HG03565 (cell line): ENCODE data around the gene SSX2IP.

ENCODE experiments used
- ATAC-seq: cut with Tn5 transposase; IDR thresholded peaks from one replicate; pipeline ENCODE4 v1.9.1; 2021; ENCODE audit warnings: mild to moderate bottlenecking, moderate library complexity; ENCODE audit not compliant: unreplicated experiment

SSX2IP gene

DNA sequence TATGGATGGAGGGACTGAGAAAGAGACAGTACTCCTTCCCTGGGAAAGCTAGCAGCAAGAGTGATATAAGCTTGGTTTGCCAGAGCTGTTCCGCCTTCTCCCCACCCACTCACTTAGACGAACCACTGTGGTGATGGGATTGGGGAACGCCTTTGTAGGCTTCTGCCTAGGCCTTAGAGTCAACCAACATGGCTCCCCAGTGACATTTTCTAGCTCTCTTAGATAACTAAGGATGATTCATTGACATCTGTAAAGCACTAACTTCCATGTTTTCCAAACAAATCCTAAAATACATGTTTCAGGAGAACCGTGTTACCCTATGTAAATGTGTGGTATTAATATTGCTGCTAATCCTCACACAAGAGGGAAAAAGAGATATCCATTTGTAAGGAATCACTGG lies 21.6 kb upstream of the SSX2IP start:
- ATAC-seq = no peak

DNA sequence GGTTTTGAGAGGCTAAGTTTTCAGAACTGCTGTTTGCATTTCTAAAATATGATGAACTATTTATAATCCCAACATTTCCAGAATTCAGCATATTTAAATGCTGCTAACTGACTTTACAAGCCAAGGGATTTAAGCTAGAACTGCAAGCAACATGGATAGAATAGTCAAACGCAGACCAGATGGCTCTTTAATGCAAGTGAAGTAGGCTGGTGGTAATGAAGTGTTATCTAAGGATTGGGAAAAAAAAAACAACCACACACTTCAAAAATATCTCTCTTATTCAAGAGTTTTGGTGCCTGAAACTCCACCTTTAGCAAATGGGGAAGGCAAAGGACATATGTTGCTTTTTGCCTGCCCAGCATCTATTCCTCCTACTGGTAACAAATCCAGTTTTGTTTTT lies 20.9 kb upstream of the SSX2IP start:
- no peak for ATAC-seq

DNA sequence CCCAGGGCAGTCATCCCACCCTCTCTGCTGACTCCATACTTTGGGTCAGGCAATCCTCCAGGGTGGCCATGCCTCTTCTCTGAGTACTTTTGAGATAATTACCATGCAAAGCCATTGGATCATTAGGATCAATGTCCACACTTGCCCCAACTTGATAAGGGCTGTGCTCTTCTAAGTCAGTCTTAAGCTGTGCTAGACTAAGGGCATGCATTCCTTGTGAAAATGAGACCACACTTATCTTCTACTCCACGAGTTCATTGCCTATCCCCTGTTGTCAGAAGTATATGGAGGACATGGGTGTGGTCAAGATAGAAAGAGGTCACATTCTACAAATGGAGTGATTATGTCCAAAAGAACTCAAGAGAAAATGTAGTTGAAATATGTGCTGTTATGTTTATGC lies 18.9 kb upstream of the SSX2IP start:
- ATAC-seq = no peak

DNA sequence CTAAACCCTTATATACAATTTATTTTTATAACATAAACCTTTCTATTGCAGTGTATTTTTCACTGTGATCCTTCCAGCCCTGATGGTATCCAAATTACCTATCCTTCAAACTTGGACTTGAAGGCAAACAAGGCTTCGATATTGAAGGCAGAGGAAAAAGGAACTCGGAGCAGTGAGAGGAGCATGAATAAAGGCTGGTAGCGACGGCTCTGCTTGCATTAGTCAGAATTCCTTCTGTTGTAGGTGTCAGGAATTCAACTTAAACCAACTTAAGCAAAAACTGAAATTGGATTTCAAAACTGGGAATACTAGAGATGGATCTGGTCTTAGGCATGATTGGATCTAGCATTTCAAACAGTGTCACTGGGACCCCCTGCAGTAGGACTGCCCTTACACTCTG lies 17.8 kb upstream of the SSX2IP start:
- no peak for ATAC-seq

DNA sequence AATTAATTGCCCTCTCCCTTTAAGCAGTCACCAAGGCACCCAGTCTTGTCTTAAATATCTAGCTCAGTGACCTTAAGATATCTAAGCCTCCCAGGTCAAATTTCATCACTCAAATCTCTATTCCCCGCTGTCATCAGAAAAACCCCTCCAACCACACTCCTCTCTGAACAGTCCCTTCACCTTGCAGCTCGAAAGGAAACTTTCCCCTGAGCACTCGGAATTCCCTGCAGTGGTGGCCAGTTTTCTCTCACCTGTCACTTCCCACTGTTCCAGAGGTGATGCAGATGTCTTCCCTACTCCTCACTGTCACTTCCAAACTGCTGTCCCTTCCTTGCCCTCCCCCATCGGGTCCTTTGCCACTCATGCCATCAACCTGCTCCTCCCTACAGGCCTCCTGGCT lies 15.3 kb upstream of the SSX2IP start:
- no peak for ATAC-seq

DNA sequence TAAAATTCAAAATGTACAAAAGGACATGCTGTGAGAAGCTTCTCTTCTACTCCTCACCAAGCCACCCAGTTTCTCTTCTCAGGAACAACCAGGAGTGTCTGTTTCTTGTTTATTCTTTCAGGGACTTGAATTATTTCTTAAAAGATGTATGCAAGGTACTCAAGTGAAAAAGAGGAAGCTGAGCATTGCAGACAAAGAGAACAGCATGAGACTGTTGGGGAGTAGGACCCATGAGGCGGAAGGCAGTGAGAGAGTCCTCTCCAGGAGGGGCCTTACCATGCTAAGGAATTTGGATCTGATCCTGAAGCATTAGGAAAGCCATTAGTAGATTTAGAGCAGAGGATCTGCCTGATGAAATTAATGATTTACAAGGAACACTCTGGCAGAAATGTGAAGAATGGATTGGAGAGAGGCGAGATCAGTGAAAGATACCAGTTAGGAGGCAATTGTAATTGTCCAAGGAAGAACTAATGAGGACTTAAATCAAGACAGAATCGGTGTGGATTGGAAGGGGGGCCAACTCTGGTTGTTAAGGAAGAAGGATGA lies 14.7 kb upstream of the SSX2IP start:
- no peak for ATAC-seq

DNA sequence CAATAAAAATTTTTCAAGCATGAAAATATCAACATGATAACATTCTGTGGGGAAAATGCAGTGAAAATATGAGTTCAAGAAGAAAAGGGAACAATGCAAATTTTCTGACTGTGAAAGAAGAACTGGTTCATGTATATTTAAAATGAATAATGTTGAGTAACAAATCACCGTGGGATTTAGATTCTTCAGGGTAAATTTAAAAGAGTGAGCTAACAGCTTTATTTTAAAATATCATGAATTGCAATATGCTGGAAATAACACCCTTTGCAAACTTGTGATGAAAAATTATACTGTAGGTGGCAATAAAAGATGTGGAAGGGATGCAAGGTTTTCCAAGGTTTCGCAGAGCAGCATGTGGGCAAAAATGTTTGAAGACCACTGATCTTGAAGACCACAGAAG lies 13.2 kb upstream of the SSX2IP start:
- no peak for ATAC-seq

DNA sequence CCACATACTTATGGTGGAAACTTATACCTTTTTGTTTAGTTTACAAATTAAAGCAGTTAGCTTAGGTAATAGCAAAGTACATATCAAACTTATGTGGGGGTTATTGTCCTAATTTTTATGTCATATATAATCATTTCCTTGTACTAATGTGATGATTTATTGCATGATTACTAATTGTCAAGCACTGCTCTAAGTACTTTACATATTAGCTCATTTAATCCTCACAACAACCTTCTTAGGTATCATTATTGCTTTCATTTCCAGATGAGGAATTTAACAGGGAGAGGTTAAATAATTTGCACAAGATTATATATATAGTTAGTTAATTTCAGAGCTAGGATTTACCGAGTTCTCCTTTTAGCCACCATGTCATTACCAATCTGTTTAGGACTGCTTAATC lies 11.9 kb upstream of the SSX2IP start:
- no peak for ATAC-seq

DNA sequence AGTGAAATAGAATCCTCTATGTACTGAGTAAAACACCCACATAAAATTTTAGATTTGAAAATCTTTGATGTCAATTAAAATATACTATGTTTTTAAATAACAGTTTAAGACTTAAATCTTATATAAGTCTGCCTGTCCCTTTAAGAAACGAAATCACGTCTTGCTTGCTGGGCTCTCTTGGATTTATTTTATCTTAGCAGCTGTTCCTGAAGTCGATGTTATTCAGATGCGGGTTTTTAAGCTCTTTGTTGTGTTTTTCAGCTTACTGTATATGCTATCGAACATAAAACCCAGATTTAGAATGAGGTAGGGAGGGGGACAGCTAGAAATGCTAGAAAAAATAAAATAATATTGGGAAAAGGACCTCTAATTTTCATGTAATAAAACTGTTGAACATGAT lies 11.1 kb upstream of the SSX2IP start:
- ATAC-seq = no peak

DNA sequence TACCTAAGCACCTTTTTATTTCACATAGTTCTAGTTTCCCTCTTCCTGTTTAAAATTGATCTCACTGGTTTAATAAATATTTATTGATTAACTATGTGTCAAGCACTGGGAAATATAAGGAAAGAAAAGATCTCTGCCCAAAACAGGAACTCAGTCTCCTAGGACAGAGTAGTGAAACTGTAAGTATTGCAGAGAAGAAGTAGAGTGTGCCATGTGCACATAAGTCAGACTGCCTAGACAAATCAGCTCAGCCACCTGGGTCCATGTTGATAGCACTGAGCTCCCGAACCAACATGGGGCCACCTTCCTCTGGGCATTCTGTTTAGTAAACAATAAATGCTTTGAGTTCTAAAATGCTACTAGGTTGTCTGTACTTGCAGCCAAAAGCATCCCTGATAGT lies 9.8 kb upstream of the SSX2IP start:
- peak; percentile 71 for ATAC-seq

DNA sequence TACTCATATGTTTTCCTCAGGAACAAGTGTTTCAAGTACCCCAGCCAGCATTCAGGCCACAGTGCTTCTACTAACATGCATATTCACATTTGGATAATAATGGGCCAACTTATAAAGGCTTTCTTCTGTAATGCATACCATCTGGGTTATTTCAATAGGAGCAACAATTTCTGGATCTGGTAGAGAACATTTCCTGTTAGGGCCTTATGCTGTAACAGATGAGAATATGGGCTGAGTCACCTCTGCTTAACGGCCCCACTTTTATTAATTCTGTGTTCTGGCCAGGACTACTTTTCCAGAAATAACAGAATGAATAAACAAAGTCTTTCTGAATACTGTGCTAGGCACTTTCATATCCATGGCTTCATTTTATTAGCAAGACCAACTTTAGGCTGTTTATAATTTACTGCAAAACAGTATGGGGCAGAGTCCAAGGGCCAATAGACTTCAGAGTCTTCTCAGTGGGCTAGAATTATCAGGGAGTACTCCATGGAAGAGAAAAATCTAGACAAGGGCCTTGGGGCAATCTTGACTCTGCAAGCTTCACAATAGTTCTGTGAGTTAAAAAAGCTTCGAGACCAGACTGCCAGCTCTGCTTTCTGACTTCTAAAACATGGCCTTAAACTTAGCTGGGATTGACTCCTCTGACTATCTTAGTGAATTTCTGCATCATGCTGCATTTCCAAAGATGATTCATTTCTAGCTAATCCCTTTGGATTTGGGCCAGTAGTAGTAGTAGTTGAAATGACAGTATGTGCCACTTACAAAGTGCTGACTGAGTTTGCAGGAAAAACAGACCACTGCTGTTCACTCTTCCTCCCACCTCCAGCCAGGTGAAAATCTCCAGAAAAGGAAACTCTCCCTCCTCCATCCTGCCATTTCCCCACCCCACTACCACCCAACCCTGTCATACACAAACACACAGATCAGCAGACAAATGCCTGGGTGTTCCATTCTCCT lies 8.2 kb upstream of the SSX2IP start:
- ATAC-seq = no peak

DNA sequence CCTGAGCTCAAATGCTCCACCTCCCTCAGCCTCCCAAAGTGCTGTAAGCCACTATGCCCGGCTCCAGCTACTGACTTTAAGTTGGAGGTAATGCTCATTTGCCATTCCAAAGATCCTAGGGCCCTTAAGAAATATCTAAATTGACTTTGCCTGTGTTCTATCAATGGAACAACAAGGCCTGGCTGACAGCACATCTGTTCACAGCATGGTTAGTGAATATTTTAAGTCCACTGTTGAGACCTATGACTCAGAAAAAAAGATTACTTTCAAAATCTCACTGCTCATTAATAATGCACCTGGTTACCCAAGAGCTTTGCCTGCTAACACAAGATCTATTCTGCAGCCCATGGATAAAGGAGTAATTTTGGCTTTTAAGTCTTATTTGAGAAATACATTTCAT lies 3.5 kb upstream of the SSX2IP start:
- no peak for ATAC-seq

DNA sequence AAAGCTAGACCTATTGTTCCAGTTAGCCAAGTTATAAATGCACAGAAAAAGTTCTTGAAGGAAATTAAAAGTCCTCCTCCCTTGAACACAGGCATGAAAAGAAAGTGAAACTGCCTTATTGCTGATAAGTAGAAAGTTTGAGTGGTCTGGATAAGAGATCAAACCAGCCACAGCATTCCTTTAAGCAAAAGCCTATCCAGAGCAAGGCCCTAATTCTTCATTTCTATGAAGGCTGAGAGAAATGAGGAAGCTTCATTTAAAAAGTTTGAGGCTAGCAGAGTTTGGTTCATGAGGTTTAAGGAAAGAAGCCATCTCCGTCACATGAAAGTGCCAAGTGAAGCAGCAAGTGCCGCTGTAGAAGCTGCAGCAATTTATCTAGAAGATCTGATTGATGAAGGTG lies 2.7 kb upstream of the SSX2IP start:
- no peak for ATAC-seq

DNA sequence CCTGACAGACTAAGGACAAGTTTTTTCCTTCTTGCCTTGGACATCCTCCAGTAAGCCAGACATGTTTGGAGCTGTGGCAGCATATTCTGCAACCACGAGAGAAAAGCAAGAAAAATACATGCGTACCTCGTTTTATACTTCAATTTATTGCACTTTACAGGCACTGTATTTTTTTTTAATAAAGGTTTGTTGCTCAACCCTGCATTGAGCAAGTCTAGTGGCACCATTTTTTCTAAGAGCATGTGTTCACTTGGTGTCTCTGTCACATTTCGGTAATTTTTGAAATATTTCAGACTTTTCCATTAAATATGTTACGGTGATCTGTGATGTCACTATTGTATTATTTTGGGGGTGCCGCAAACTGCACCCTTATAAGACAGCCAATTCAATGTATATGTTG lies 2.1 kb upstream of the SSX2IP start:
- ATAC-seq = no peak

DNA sequence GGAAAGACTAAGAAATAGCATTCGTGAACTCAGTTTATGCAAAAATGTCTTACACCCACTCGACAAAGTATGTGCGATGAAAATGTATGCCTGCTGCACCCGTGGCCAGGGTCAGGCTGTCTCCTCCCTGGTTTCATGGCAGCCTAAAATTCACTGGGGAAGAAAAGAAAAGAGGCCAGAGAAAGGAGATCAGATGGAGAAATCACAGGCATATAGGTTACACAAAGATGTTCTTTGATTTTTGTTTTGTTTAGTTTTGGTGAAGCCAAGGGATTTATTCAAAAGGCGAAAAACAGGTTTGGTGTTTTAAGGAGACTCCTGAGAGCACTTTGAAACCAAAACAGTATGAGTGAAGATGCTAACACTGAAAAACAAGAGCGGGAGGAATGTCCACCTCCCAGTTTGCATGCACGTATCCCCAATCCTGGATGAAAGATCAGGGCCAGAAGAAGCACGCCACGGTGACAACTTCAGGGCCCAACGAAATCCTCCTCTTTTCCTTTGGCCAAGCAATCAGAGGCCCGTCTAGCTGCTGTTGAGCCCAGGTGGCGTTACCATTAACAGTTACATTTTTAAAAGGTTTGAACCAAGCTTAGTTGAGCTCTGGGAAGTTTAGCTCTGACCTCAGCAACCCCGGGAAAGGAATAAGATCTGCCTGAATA lies 992 bp upstream of the SSX2IP start:
- ATAC-seq = no peak

DNA sequence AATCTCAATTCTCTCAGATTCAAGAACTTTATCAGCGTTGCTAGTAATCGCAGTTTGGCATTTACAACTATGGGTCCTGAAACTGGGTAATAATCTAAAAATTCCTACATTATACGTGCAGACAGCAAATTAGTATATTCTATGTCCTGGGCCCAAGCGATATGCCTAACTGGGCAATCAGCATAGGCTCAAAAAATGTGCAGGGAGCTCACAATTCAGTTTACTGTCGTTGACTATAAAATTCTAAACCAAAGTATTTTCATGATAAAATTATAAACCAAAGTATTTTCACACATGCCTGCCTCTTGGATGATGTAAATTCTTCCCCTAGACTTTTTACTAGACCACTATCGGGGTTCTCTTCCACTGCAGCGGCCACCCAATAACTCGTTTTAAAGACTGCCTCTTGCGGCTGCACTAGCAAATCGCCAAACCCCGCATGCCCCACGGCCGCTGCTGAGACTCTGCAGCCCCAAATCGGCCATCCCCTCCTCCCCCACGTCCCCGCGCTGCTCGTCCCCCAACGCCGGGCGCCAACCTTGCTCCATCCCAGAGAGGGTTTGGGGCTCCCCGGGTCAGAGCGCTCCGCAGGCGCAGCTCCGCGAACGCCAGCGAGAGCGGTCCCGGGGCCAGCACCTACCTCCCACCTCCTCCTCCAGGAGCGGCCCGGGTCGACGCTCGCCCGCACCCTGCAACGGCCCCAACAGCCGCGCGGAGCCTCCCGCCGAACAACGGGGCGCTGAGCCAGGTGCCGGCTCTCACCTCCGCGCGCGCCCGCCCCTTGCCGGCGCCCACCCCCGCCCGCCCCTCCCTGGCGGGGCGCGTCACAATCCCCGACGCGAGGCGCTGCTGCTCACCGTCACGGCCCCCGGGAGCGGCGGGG lies 506 bp downstream of the SSX2IP start:
- ATAC-seq = peak; percentile 8

DNA sequence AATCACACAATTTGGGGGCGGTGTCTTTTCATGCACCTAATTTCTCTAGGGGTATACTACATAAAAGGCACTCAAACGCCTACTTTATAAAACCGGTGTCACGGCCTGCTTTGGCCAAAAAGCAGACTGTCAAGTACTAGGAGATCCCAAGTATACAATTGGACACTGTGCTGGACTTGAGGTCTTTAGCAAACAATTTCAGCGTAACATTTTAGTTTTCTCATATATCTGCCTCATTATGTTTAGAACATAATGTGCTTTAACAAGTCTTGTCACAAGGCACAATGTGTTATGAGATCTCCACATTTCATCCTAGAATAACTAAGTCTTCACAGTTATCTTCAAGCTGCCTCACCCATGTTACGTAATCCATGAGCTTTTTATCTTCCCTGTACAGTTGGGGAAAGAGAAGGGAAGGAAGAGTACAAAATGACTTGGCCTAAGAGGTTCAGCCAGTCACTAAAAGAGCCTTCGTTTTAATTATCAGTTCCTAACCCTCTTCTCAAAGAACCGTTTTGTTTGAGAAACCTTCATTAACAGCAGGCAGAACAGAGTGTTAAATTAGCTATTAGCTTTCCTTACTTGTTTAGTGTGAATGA lies 1.7 kb downstream of the SSX2IP start:
- ATAC-seq = no peak

DNA sequence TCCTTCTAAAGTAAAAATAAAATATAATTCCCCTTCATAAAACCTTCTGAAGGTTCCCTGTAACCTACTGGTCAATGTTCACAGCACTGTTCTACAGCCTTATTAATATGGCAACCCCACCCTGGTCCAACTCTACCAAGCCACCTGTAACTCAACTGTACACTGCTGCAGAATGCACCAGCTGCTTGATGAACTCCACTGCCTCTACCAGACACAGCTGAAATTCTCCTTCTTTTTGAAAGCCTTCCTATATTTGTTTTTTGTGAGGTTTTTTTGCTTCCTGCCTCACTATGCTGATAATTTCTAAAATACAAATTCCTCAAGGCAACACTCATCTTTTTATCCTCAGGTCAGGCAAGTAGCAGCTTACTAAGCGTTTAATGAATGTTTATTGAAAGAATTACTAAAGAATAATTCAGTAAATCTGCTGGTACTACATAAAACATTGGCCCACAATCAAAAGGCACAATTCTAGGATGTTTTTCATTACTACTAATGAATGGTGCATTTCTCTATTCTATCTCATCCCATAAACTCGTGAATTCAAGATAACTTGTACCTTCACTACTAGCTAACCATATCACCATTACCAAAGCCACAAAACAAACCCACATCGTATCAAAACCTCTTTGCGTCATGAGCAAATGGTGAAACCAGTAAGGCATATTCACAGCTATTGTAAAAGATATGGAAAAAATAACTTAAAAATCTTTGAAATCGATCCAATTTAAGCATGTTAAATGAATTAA lies 2.4 kb downstream of the SSX2IP start:
- ATAC-seq = no peak

DNA sequence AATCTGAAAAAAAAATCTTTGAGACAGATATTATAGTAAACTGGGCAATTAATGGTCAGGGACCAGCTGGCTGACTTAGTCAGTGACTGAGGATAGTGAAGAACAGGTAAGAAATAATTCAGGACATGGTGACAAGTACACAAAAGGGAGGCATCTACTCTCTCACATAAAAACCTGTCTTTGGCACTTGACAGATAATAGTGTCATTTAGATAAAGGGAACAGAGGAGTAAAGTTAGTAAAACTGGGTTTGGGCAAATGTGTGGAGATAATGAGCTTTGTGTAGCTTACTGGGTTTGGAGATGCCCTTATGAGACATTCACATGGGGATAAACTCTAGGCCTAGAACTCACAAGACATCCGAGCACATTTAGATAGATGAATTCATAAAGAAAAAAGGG lies 4.0 kb downstream of the SSX2IP start:
- ATAC-seq = no peak

DNA sequence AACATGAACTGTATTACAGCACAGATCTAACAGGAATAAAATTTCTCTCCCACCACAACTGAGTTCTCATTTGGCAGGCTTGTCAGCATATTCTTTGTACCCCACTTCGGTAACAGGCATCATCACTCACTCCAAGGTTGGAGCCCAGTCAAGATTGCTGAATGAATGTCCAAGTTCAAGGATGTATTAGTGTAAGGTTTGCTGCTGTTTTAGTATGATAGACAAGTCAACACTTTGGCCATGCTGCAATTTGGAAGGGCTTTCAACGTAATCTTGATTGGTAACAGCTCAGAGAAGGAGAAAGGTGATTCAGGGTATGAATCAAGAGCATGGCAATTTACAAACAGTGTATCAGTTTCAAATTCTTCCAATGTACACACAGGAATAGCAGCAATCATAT lies 6.8 kb downstream of the SSX2IP start:
- no peak for ATAC-seq
